NCI-H1105 treated with DMSO at 0.1 percent for 48 hours (cell line): ENCODE measurements around the gene SPTBN1.

Experiments
- DNase-seq: peaks from one replicate; lab custom pipeline; 2025; lab: John Stamatoyannopoulos, UW

The SPTBN1 gene

GRCh38 chr2:54434711-54435110 is 21.4 kb upstream of the SPTBN1 start:
- DNase-seq: no peak

- DNase-seq: no peak
These were observed 20.6 kb upstream of the SPTBN1 start for GRCh38 chr2:54435325-54436226.

- no peak for DNase-seq
These were observed 18.5 kb upstream of the SPTBN1 start for GRCh38 chr2:54437588-54437987.

- DNase-seq: no peak
These were observed 17.9 kb upstream of the SPTBN1 start for GRCh38 chr2:54438271-54438670.

GRCh38 chr2:54439582-54439981 is 16.5 kb upstream of the SPTBN1 start:
- DNase-seq: no peak

DNA sequence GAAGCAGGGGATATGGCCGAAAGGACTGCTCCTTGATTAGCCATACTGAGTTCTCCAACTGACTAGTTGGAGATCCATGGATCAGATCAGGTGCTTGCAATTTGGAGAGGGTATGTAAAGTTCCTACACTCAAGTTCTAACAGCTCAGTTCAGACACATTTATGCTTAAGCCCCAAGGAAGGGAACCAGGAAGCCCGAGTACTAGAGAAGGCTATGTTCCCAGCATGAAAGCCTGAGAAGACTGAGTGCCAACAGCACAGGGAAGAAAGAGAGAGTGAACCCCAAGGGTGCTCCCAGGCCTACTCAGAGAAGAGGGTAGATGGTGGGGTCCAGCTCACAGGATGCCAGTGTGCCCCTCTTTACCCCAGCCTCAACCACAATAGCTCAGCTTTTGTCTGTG is 16.1 kb upstream of the SPTBN1 start:
- no peak for DNase-seq

GRCh38 chr2:54444503-54444902 is 11.6 kb upstream of the SPTBN1 start:
- no peak for DNase-seq

- no peak for DNase-seq
These were observed 10.0 kb upstream of the SPTBN1 start for GRCh38 chr2:54446122-54446521.

DNA sequence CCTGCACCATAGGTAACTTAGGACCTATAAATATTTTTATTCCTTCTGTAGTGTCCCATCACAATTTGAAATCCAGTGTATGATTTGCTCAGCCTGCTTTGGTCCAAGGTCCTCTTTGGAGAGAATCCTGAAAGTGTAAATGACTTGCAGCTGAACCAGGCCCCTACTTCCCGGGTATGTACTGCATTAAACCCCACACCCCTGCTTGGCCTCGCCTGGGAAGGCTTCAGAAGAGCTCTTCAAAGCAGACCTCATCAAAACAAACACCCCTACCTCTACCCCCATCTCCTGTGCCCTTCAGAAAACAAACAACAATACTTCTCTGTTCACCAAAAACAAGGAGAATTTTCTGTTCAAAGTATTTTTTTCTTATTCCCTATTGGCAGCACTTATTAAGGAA is 9.5 kb upstream of the SPTBN1 start:
- DNase-seq: no peak

- no peak for DNase-seq
These were observed 1.5 kb upstream of the SPTBN1 start for GRCh38 chr2:54454548-54455130.

DNA sequence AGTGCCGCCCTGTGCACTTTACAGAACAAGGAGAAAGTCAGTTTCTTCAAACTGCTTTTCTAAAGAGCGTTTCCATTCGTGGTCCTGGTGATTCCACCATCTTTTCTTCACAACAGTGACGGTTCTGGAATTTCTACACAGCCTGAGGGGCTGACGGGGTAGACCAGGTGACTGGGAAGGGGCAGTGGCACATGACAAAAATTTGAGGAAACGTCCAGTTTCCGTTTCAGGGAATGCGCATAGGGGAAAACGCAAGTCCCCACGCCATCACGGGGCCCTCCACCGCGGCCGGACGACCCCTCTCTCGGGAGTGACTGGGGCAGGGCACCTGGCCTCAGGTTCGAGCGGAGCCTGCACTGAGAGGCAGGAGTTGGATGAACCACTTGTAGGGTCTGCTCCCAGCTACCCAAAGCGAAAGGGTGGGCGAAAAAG is 980 bp upstream of the SPTBN1 start:
- no peak for DNase-seq

DNA sequence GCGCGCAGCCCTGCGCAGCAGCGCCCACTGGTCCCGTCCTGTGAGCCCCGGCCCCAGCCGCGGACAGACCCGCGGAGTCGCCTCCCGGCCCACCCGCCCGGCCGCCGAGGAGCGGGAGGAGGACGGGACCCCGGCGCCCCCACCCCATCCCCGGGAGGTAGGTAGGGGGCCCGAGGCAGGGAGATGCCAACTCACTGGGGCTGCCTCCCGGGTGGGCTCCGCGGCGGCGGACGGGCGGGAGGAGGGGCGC is 160 bp downstream of the SPTBN1 start:
- no peak for DNase-seq

DNA sequence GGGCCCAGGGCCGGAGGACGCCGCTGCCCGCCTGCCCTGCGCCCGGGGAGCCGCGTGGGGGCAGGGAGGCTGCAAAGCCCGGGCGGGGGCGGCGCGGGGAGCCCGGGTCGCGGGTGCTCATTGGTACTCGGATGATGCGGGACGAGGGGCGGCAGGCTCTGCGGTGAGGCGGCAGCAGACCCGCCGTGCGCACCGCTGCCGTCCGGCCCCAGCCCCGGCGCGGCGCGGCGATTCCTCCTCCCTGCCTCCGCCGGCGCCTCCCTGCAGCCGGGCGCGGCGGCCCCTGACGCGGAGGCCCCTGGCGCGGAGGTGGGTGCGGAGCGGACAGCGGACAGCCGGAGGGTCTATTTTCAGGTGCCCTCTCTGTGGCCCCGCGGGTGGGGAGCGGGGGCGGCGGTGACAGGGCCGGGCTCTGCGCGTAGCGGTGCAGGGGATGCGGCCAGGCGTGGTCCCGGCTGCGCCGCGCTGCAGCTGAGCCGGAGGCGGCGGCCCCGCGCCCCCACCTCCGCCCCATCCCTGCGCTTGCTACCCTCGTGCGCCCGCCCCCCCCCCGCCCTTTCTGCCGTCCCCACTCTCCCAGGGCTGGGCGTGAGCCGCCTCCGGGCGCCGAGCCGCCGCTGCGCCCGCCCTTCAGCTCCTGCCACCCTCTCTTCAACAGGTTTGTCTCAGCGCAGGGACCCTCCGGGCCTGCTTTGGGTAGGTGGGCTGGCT is 640 bp downstream of the SPTBN1 start:
- DNase-seq: peak; percentile 54

GRCh38 chr2:54457323-54458023 is 1.3 kb downstream of the SPTBN1 start:
- DNase-seq: peak; percentile 70

GRCh38 chr2:54459037-54459441 is 2.9 kb downstream of the SPTBN1 start:
- DNase-seq: no peak

GRCh38 chr2:54461261-54461660 is 5.1 kb downstream of the SPTBN1 start:
- peak; percentile 25 for DNase-seq

DNA sequence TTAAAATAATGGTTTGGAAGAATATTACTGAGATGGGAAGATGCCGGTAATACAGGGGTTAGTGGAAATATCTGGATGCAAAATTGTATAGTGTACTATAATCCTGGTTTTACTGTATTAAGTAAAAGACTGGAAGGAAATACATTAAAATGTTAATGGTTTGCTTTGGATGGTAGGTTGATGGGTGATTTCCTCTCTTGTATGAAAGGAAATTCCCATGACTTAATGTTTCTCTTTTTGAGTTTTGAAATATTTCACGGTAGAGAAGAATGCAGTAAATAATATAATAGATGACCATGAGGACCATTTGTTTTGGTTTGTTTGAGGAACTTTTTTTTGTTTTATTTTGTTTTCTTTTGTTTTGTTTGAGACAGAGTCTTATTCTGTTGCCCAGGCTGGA is 8.2 kb downstream of the SPTBN1 start:
- DNase-seq: no peak

DNA sequence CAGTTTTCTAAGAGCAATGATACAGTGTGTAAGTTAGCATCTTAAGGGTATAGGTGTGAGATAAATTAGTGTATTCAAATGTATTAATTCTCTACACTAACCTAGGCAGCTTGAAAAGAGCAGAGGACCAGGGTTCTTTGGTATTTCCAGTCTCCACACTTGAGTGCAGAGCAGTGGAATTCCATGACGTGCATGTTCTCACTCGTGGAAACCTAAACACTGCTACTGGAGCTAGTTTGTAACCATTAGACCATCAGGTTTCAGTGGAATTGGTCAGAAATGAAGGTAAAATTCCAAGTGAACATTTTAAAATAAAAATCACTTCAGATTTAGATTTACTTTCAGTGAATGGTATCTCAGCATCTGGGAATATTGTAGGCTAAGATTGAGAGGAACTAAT is 9.0 kb downstream of the SPTBN1 start:
- DNase-seq: no peak

DNA sequence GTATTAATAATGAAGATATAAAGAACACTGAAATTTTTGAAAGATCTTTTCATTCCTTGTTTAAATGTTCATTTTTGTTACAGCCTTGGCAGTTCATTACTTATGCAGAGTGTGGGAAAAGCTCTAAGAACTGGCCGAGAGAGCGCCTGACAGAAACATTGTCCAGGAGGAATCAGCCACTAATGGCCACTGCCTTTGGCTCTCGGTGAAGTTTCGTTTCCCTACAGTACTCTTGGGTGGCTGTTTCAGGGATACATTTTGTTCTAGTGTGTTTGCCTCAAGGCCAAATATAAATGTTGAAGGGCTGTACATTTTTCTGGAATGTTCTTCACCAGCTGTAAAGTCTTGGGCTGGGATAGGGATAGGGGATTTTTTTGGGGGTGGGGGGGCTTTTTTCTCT is 10.7 kb downstream of the SPTBN1 start:
- no peak for DNase-seq

DNA sequence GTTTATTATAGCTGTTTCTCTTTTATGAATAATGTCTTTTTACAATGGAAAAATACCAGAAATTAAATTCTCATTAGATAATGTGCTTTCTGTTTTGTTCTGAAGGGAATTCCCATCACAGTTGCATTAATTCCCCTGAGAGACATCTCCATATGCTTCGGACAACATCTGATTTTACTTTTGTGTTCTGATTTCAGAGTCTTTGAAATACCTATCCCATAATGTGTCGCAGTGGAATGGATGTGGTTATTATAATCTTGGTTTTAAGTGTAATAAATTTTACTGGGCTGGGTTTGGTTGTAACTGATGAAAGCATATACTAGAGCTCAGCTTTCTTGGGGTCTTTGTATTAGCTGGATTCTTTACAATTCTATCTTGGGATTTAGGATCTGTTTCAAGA is 12.5 kb downstream of the SPTBN1 start:
- DNase-seq: no peak

- DNase-seq: no peak
These were observed 13.4 kb downstream of the SPTBN1 start for GRCh38 chr2:54469484-54470053.

DNA sequence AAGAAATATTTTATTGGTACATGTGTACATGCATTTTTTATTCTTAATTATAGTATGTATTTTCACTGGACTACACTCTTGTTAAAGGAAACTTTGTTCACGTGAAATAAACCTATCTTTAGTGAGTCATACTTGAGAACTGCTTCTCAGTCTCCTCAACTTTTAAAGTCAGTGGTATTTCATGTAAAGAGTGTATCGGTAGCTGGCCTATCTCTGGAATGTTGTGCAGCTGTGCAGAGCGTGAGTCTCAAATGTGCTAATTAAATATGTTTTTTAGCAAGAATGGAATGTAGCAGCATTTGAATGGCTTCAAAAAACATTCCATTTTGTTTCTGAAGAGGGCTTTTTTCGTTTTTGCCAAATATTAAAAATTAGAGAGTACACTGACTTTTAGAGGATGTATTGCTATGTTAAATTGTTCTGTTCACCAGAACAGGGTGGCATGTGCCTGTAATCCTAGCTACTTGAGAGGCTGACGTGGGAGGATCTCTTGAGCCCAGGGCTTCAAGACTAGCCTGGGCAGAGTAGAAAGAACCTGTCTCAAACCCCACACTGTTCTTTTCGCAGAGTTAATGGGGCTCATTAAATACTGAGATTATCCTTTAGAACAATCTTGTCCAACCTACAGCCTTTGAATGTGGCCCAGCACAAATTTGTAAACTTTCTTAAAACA is 14.3 kb downstream of the SPTBN1 start:
- DNase-seq: no peak
